Choroid plexus epithelial cell (primary cell): Measurements from ENCODE around the gene ABHD1.

Experiments
- DNase-seq: peaks from one replicate; pipeline ENCODE4 v3.0.0-alpha.2; 2010; ENCODE audit warnings: low read depth
- H3K4me3 ChIP-seq: 2 replicates; pipeline ENCODE4 v1.5.1; 2011; ENCODE audit warnings: low read depth, mild to moderate bottlenecking, control low read depth, low read length, moderate library complexity
- TF ChIP-seq, protein P1 (sequence below): conservative IDR thresholded peaks from 2 replicates; pipeline ENCODE4 v1.5.1; 2011; ENCODE audit warnings: low read depth, mild to moderate bottlenecking, control low read depth, inconsistent platforms, low read length, moderate library complexity

ABHD1 gene

DNA sequence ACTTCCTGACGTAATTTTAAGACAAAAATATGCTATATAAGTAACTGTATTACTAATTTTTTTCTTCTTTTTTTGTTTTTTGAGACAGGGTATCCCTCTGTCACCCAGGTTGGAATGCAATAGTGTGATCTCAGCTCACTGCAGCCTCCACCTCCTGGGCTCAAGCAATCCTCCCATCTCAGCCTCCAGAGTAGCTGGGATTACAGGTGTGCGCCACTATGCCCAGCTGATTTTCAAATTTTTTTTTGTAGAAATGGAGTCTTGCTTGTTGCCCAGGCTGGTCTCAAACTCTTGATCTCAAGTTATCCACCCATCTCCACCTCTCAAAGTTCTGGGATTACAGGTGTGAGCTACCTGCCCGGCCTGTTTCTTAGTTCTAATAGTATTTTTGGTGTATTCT is 54.9 kb downstream of the ABHD1 start:
- TF ChIP-seq, protein P1, sequence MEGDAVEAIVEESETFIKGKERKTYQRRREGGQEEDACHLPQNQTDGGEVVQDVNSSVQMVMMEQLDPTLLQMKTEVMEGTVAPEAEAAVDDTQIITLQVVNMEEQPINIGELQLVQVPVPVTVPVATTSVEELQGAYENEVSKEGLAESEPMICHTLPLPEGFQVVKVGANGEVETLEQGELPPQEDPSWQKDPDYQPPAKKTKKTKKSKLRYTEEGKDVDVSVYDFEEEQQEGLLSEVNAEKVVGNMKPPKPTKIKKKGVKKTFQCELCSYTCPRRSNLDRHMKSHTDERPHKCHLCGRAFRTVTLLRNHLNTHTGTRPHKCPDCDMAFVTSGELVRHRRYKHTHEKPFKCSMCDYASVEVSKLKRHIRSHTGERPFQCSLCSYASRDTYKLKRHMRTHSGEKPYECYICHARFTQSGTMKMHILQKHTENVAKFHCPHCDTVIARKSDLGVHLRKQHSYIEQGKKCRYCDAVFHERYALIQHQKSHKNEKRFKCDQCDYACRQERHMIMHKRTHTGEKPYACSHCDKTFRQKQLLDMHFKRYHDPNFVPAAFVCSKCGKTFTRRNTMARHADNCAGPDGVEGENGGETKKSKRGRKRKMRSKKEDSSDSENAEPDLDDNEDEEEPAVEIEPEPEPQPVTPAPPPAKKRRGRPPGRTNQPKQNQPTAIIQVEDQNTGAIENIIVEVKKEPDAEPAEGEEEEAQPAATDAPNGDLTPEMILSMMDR, result no peak
- DNase-seq, result no peak
- no peak overlapping the region for H3K4me3 ChIP-seq

- DNase-seq, result no peak
- TF ChIP-seq, protein P1, result no peak
- no peak overlapping the region for H3K4me3 ChIP-seq
Observed at GRCh38 chr2:27179344-27180000, 55.9 kb downstream of the ABHD1 start.
